A673 (cell line): ENCODE measurements around the gene MAEA.

Source experiments
- CTCF ChIP-seq: fragments of 300-800, 200-600 bp; sonication (generic); conservative IDR thresholded peaks from 2 replicates; pipeline ENCODE4 v1.5.1; 2017; ENCODE audit warnings: low read depth, mild to moderate bottlenecking, antibody characterized with exemption, low read length, moderate library complexity, mixed read lengths
- EZH2 ChIP-seq: fragments of 200-600 bp; sonication (generic); IDR thresholded peaks from 2 replicates; pipeline ENCODE4 v1.6.1; 2017; ENCODE audit warnings: borderline replicate concordance, low read depth, mild to moderate bottlenecking, mixed read lengths, antibody characterized with exemption, low read length; ENCODE audit not compliant: poor library complexity, severe bottlenecking

GRCh38 chr4:1288786-1289185 is 905 bp upstream of the MAEA start:
- TF ChIP-seq CTCF = no peak
- TF ChIP-seq EZH2 = no peak
